ENCODE data around the gene SLC6A19. TPM values are rescaled to one million over a fixed set of nuclear protein-coding genes. Genes with fewer than 3 reads are reported as not detected.

SLC6A19 gene
- total and polyA plus RNA-seq, 10 of the 15 experiments (the other 5 are each of a cell fraction or from before 2014, with no cell fraction given): 0.01 to 0.03 TPM; not detected in 8

- CTCF ChIA-PET: no interaction called here
- POLR2A ChIA-PET: no interaction called here
- WGBS (ENCODE audit: insufficient coverage, insufficient replicate concordance, low lambda C conversion rate, missing lambda C conversion rate): 55% methylated on average over 9 of the region's 9 CpGs
- no peak overlapping the region for H2AFZ ChIP-seq (ENCODE audit: control insufficient read depth, low read depth, low read length)
- intact Hi-C loops (cut with micrococcal nuclease; ENCODE audit: unreplicated experiment): no loop called here
- FAIRE-seq: no peak
- no peak for ATAC-seq
- no peak overlapping the region for H3K4me2 ChIP-seq (ENCODE audit: control insufficient read depth, insufficient read depth)
- in situ Hi-C loops (cut with MboI): no loop called here
- TF ChIP-seq NBN (IDR thresholded peaks at IDR 0.05) (no peak), ATF7 (IDR thresholded peaks at IDR 0.05; ENCODE audit: low read depth) (no peak), SPI1 (IDR thresholded peaks at IDR 0.05; ENCODE audit: borderline replicate concordance, insufficient read depth, low read depth, low read length) (no peak), MTA2 (IDR thresholded peaks at IDR 0.05; ENCODE audit: low read depth) (no peak), NR2C2 (IDR thresholded peaks at IDR 0.05; ENCODE audit: borderline replicate concordance, control insufficient read depth, insufficient read length, low read depth) (peak; percentile 54)
- H3K27me3 ChIP-seq (replicated peaks in 1 of 2; ENCODE audit: control insufficient read depth in 2 of 2, insufficient read depth in 2 of 2, low read length in 1 of 2): no peaks in the 10 kb centered on the region; a peak in 1 of 4 replicates
- H3K9me3 ChIP-seq (replicated peaks; ENCODE audit: control insufficient read depth, insufficient read depth, low read length): no peaks in the 10 kb centered on the region; the same call in 2 of the 3 replicates
- no peaks in the 10 kb centered on the region for H3K79me2 ChIP-seq (ENCODE audit: control insufficient read depth, insufficient read depth, low read length)
- RAD21 ChIA-PET (ENCODE audit: unreplicated experiment): no interaction called here
- no peak overlapping the region for H3K4me3 ChIP-seq
- H3K27ac ChIP-seq (ENCODE audit: control insufficient read depth, insufficient read depth): no peak overlapping the region
- no peaks in the 10 kb centered on the region for H3K36me3 ChIP-seq (ENCODE audit: control insufficient read depth in 2 of 2, insufficient read depth in 2 of 2, low read length in 1 of 2)
- DNase-seq (ENCODE audit: low read depth, low spot score): no peak
- H4K20me1 ChIP-seq (ENCODE audit: control insufficient read depth, insufficient read depth): no peaks in the 10 kb centered on the region; the same call in 1 of the 2 replicates
- SMC1A ChIA-PET (ENCODE audit: uncharacterized antibody, unreplicated experiment): no interaction called here
- no TSS peak for BruUV-seq (replicated peaks)
- H3K4me1 ChIP-seq (ENCODE audit: control insufficient read depth, insufficient read depth, low read length): no peaks in the 10 kb centered on the region
- no peak overlapping the region for H3K9ac ChIP-seq (ENCODE audit: control insufficient read depth, insufficient read depth, low read length)
These were observed 10.3 kb downstream of the SLC6A19 start for GRCh38 chr5:1211701-1212100.

- SMC1A ChIA-PET (ENCODE audit: uncharacterized antibody, unreplicated experiment): no interaction called here
- ATAC-seq (no peak), FAIRE-seq (no peak), DNase-seq (ENCODE audit: low read depth, low spot score) (no peak)
- H3K4me1 ChIP-seq (ENCODE audit: control insufficient read depth, insufficient read depth, low read length): no peaks in the 10 kb centered on the region
- in situ Hi-C loops (cut with MboI) (no loop called here), intact Hi-C loops (cut with micrococcal nuclease; ENCODE audit: unreplicated experiment) (no loop called here)
- no peak for TF ChIP-seq CTCF (IDR thresholded peaks at IDR 0.05 in 2 of 3, conservative IDR thresholded peaks at IDR 0.05 in 1 of 3; ENCODE audit: control insufficient read depth in 2 of 3, extremely low read depth in 1 of 3, insufficient read depth in 1 of 3, low read depth in 3 of 3, low read length in 3 of 3)
- no peak for TF ChIP-seq JUNB (IDR thresholded peaks at IDR 0.05)
- TF ChIP-seq POLR2AphosphoS2 (IDR thresholded peaks at IDR 0.05; ENCODE audit: low read depth, low read length): no peak
- TF ChIP-seq, protein P1, sequence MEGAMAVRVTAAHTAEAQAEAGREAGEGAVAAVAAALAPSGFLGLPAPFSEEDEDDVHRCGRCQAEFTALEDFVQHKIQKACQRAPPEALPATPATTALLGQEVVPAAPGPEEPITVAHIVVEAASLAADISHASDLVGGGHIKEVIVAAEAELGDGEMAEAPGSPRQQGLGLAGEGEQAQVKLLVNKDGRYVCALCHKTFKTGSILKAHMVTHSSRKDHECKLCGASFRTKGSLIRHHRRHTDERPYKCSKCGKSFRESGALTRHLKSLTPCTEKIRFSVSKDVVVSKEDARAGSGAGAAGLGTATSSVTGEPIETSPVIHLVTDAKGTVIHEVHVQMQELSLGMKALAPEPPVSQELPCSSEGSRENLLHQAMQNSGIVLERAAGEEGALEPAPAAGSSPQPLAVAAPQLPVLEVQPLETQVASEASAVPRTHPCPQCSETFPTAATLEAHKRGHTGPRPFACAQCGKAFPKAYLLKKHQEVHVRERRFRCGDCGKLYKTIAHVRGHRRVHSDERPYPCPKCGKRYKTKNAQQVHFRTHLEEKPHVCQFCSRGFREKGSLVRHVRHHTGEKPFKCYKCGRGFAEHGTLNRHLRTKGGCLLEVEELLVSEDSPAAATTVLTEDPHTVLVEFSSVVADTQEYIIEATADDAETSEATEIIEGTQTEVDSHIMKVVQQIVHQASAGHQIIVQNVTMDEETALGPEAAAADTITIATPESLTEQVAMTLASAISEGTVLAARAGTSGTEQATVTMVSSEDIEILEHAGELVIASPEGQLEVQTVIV (IDR thresholded peaks at IDR 0.05; ENCODE audit: borderline replicate concordance, partially characterized antibody): no peak
- TF ChIP-seq SMC3 (IDR thresholded peaks at IDR 0.05; ENCODE audit: borderline replicate concordance, low read length): no peak
- TF ChIP-seq, protein P2, sequence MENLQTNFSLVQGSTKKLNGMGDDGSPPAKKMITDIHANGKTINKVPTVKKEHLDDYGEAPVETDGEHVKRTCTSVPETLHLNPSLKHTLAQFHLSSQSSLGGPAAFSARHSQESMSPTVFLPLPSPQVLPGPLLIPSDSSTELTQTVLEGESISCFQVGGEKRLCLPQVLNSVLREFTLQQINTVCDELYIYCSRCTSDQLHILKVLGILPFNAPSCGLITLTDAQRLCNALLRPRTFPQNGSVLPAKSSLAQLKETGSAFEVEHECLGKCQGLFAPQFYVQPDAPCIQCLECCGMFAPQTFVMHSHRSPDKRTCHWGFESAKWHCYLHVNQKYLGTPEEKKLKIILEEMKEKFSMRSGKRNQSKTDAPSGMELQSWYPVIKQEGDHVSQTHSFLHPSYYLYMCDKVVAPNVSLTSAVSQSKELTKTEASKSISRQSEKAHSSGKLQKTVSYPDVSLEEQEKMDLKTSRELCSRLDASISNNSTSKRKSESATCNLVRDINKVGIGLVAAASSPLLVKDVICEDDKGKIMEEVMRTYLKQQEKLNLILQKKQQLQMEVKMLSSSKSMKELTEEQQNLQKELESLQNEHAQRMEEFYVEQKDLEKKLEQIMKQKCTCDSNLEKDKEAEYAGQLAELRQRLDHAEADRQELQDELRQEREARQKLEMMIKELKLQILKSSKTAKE (IDR thresholded peaks at IDR 0.05; ENCODE audit: low read depth, poor library complexity, severe bottlenecking): no peak
- TF ChIP-seq ZNF24 (IDR thresholded peaks at IDR 0.05): no peak
- H3K36me3 ChIP-seq (ENCODE audit: control insufficient read depth in 2 of 2, insufficient read depth in 2 of 2, low read length in 1 of 2): no peaks in the 10 kb centered on the region
- CTCF ChIA-PET: no interaction called here
- 84% methylated on average over 20 of the region's 20 CpGs for WGBS (ENCODE audit: insufficient coverage, insufficient replicate concordance, low lambda C conversion rate, missing lambda C conversion rate)
- POLR2A ChIA-PET: no interaction called here
- H3K4me3 ChIP-seq: no peak overlapping the region
- H2AFZ ChIP-seq (ENCODE audit: control insufficient read depth, low read depth, low read length): no peak overlapping the region
- RAD21 ChIA-PET (ENCODE audit: unreplicated experiment): no interaction called here
- no peak overlapping the region for H3K9ac ChIP-seq (ENCODE audit: control insufficient read depth, insufficient read depth, low read length)
- no peaks in the 10 kb centered on the region; the same call in 2 of the 3 replicates for H3K9me3 ChIP-seq (replicated peaks; ENCODE audit: control insufficient read depth, insufficient read depth, low read length)
- no peaks in the 10 kb centered on the region for H3K79me2 ChIP-seq (ENCODE audit: control insufficient read depth, insufficient read depth, low read length)
- no peak overlapping the region for H3K27ac ChIP-seq (ENCODE audit: control insufficient read depth, insufficient read depth)
- no peaks in the 10 kb centered on the region; a peak in 1 of 4 replicates for H3K27me3 ChIP-seq (replicated peaks in 1 of 2; ENCODE audit: control insufficient read depth in 2 of 2, insufficient read depth in 2 of 2, low read length in 1 of 2)
- no peak overlapping the region for H3K4me2 ChIP-seq (ENCODE audit: control insufficient read depth, insufficient read depth)
- no TSS peak for BruUV-seq (replicated peaks)
- H4K20me1 ChIP-seq (ENCODE audit: control insufficient read depth, insufficient read depth): no peaks in the 10 kb centered on the region; the same call in 1 of the 2 replicates
These were observed 10.9 kb downstream of the SLC6A19 start for GRCh38 chr5:1212271-1212670.

All from GM12878 (cell line).